ENCODE data around the gene LRRN3.
A peak's percentile ranks its signal among the peaks of the same experiment; 100 is the strongest.

LRRN3 gene

GRCh38 chr7:111077001-111077400 lies 13.9 kb upstream of the LRRN3 start:
- DNase-seq (ENCODE audit: low read depth in 1 of 2, low spot score in 1 of 2) = no peak

GRCh38 chr7:111080495-111081105 lies 10.3 kb upstream of the LRRN3 start:
- DNase-seq (ENCODE audit: low read depth in 1 of 2, low spot score in 1 of 2) = no peak

- DNase-seq (ENCODE audit: low read depth in 1 of 2, low spot score in 1 of 2) = no peak
Observed at GRCh38 chr7:111081546-111082267, 9.2 kb upstream of the LRRN3 start.

DNA sequence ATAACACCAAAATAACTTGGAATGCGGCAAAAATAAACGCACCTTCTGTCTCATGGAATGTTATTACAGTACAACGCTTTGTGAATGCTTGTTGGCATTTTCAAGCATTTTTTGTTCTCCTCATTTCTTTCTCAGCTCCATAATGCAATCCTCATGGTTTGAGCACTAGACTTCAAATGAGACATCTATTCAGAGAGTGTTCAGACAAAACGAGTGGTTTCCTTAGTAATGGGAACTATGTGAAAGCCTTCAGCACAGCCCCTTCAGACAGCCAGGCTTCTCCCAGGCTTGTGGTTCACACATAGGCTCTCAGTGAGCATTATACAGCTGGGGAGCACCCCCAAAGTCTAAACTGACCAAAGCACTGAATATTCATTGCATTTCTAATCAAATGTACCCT lies 8.6 kb upstream of the LRRN3 start:
- no peak for DNase-seq (ENCODE audit: low read depth in 1 of 2, low spot score in 1 of 2)

- peak in 1 of 2 donors; percentile 5 for DNase-seq (ENCODE audit: low read depth in 1 of 2, low spot score in 1 of 2)
Observed at GRCh38 chr7:111083413-111083812, 7.5 kb upstream of the LRRN3 start.

GRCh38 chr7:111085356-111085755 lies 5.6 kb upstream of the LRRN3 start:
- DNase-seq (ENCODE audit: low read depth in 1 of 2, low spot score in 1 of 2) = no peak

DNA sequence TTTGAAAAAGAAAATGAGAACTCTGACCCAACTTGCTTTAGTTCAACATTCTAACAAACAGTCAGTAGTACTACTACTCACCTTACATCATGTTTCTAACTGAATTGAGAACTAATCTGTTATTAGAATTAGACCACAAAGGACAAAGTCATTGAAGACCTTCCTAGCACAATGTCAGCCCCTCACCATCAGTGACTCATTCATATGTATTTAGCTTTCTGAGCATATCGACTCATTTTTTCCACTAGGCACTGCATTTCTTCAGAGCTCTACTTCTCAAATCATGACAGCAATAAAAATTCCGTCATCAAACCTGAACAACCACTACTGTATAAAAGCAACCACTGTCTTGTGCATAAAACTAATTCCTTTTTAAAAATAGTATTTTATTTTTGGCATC lies 4.4 kb upstream of the LRRN3 start:
- DNase-seq (ENCODE audit: low read depth in 1 of 2, low spot score in 1 of 2) = no peak

GRCh38 chr7:111088328-111088727 lies 2.6 kb upstream of the LRRN3 start:
- DNase-seq (ENCODE audit: low read depth in 1 of 2, low spot score in 1 of 2) = no peak

DNA sequence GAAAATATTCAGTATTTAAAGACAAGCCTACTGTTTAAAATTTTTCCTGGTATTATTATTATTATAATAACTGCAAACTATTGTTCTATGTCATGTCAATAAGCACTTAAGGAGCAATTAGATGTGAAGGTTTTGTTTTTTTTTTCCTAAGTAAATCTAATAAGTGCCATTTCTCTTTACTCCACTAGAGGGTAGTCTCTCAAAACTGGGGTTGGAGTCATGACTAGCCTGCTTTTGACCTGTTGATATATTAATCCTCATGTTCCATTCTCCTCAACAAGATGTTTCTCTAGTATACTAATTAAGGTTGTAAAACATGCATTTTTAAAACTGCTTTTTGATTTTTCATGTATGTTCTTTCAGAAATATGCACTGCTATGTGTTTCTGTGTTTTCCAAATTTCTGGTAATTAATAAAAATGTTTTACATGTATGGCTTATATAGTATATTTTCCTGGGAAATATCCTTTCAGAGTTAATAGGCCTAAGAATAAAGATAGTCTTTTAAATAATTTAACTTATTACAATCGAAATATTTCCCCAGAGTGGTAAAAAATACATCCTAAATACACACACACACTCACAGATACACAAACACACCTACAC lies 1.0 kb upstream of the LRRN3 start:
- DNase-seq (ENCODE audit: low read depth in 1 of 2, low spot score in 1 of 2) = no peak

DNA sequence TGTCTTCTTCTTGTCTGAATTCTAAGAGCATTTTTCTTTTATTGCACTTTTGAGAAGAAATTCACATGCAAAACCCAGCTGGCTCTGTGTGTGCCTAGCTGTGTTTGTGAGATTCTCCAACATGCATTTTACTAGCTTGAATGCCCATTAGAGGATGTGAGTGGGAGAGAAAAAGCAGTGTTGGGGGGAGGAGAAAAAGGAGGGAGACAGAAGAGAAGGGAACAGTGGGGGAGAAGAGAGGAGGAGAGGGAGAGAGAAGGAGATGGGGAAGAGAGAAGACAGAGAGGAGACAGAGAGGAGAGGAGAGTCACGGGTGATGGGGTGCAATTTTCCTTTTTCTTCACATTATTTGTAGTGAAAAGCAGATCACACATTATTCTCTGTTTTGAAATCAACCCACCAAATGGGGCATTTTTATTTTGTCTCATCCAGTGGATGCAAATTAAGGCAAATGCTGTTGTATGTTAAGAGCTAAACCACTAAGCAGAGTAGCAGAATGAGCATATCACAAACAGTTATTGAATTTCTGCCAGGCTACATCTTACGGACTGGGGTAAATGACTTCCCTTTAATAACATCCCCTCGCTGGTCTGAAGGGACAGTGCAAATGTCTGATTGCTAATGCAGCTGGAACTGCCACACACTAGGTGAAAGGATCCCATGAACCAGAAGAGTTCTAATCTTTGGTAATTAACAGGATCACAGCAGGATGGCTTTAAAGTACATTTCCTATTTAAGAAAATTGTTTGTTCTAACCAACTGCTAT lies 849 bp downstream of the LRRN3 start:
- no peak for DNase-seq (ENCODE audit: low read depth in 1 of 2, low spot score in 1 of 2)

- DNase-seq (ENCODE audit: low read depth in 1 of 2, low spot score in 1 of 2) = no peak
Observed at GRCh38 chr7:111092406-111093236, 1.7 kb downstream of the LRRN3 start.

DNA sequence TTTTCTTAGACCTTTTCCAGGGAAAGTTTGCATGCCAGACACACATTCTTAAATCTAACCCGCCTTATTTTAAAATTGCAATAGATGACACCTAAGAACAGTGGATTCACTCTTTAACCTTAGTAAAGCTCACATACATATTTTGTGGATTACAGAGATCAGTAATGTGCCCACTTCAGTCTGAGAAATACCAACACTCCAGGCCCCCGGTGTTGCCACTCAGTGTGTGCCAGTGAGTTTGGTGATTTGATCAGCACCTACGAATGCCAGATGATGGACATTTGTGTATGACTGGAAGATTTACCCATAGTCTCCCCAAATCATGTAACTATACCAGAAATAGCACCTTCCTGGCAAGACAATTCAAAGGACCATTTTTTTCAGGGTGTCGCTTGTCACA lies 2.6 kb downstream of the LRRN3 start:
- no peak for DNase-seq (ENCODE audit: low read depth in 1 of 2, low spot score in 1 of 2)

DNA sequence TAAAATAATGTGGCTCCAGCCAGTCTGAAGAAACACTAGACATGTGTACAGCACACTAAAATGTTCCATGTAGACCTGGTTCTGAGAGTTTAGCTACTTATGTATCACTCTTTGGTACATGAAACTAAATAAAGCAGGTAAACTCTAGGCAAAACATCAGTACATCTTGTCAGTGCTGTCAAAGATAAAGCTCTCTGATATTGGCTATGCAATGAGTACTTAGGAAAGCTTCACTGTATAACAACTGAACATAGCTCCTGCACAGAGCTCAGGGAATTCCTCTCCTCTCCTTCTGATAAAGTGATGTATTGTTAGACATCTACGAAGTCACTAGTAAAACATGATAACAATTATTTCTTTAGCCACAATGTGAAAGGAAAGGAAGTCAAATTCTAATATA lies 3.5 kb downstream of the LRRN3 start:
- no peak for DNase-seq (ENCODE audit: low read depth in 1 of 2, low spot score in 1 of 2)

- no peak for DNase-seq (ENCODE audit: low read depth in 1 of 2, low spot score in 1 of 2)
Observed at GRCh38 chr7:111096997-111097396, 6.1 kb downstream of the LRRN3 start.

GRCh38 chr7:111098011-111098925 lies 7.3 kb downstream of the LRRN3 start:
- peak in 1 of 2 donors; percentile 30 for DNase-seq (ENCODE audit: low read depth in 1 of 2, low spot score in 1 of 2)

DNA sequence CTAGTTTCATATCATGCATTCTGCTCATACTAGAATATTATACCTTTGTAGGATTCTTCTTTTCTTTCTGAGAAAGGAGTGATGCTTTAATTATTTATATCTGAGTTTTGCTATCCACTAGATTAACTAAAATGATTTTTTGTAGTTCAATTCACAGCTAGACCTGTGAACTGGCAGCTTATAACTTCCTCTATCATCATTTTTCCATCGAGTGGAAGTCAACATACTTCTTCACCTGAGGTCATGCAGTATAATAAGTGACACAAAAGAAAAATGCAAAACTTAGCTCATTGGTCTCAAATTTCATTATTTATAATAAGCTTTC lies 8.0 kb downstream of the LRRN3 start:
- DNase-seq (ENCODE audit: low read depth in 1 of 2, low spot score in 1 of 2) = no peak

DNA sequence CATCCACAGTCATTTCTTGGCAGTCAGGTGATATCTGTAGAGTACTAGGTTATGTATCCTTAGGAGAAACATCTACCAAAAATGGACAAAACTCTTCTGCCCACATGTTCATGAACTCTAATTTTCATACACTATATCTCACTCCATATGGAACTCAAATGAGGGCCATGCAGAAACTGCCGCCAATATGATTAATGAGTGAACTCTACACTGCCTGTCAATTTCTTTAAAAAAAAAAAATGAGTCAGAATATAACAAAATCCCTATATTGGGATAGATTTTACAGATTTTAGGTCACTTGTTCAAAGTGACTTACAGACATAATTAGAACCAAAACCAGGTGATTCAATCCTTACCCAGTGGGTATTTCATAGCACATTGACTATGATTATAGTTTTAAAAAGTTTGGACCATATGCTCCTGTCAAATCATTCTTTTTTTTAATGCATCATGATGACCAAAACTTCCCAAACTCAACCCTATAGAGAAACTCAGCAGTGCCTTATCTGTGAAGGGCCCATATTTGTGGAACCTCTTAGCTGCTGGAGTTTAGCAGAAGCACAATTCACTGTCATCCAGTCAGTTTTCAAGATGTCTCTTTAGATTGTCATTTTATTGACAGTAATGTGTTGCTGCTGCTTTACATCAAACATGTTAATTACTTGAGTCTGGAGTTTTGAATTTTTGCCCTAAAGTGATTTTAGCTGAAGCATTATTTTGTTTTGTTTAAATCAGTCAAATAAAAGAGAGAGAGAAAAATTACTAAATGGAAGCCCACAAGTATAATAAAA lies 11.1 kb downstream of the LRRN3 start:
- no peak for DNase-seq (ENCODE audit: low read depth in 1 of 2, low spot score in 1 of 2)

GRCh38 chr7:111103136-111103535 lies 12.2 kb downstream of the LRRN3 start:
- no peak for DNase-seq (ENCODE audit: low read depth in 1 of 2, low spot score in 1 of 2)

GRCh38 chr7:111103678-111104274 lies 12.8 kb downstream of the LRRN3 start:
- no peak for DNase-seq (ENCODE audit: low read depth in 1 of 2, low spot score in 1 of 2)
